CD14-positive monocyte (primary cell): Measurements from ENCODE around the gene BLOC1S2. TPM values are rescaled to one million over a fixed set of nuclear protein-coding genes. Genes with fewer than 3 reads are reported as not detected.

ENCODE experiments used
- DNase-seq, 3 donors: peaks; one replicate each; pipeline ENCODE4 v3.0.0-alpha.2; 2011 to 2022
- H2AFZ ChIP-seq: 2 replicates; pipeline ENCODE4 v1.6.0; 2012; ENCODE audit warnings: mild to moderate bottlenecking, low read depth, low read length, inconsistent platforms; ENCODE audit not compliant: insufficient read depth, poor library complexity, severe bottlenecking
- H3K27ac ChIP-seq, 2 donors: 1 replicate in 1 of 2; 2 replicates in 1 of 2; pipeline ENCODE4 v1.5.1; 2012 to 2013; ENCODE audit warnings: low read length in 2 of 2, control low read depth in 1 of 2, inconsistent platforms in 1 of 2, low read depth in 1 of 2, mild to moderate bottlenecking in 1 of 2
- H3K27me3 ChIP-seq, 2 donors: one replicate each; pipeline versions ENCODE4 v1.6.0 to v1.6.1; 2011 to 2013; ENCODE audit warnings: low read length in 2 of 2; ENCODE audit not compliant: control insufficient read depth in 2 of 2, insufficient read depth in 2 of 2
- H3K36me3 ChIP-seq, 2 donors: replicated peaks in 1 of 2; 1 replicate in 1 of 2; 2 replicates in 1 of 2; pipeline versions ENCODE4 v1.5.1 to v1.6.1; 2012 to 2013; ENCODE audit warnings: low read length in 2 of 2, control low read depth in 1 of 2, inconsistent platforms in 1 of 2, mild to moderate bottlenecking in 1 of 2; ENCODE audit not compliant: insufficient read depth in 2 of 2, control insufficient read depth in 1 of 2
- H3K4me1 ChIP-seq, 2 donors: 1 replicate in 1 of 2; 2 replicates in 1 of 2; pipeline versions ENCODE4 v1.5.1 to v1.6.1; 2012 to 2013; ENCODE audit warnings: low read length in 2 of 2, control low read depth in 1 of 2, inconsistent platforms in 1 of 2, mild to moderate bottlenecking in 1 of 2, moderate library complexity in 1 of 2; ENCODE audit not compliant: insufficient read depth in 2 of 2, control insufficient read depth in 1 of 2
- H3K4me2 ChIP-seq: replicated peaks from 2 replicates; pipeline ENCODE3; 2012; ENCODE audit warnings: low read length, moderate library complexity, mild to moderate bottlenecking; ENCODE audit not compliant: poor library complexity, severe bottlenecking; ENCODE audit errors: extremely low read depth
- H3K4me3 ChIP-seq, 3 experiments: fragments of 200-600 bp in 1 of 3; sonication (generic) in 1 of 3; replicated peaks in 1 of 3; 1 replicate in 2 of 3; 2 replicates in 1 of 3; pipeline ENCODE4 v1.5.1; 2011 to 2013; ENCODE audit warnings: low read length in 3 of 3, mild to moderate bottlenecking in 3 of 3, control low read depth in 2 of 3, low read depth in 2 of 3, inconsistent platforms in 1 of 3, moderate library complexity in 1 of 3
- H3K79me2 ChIP-seq: 2 replicates; pipeline ENCODE4 v1.6.0; 2012; ENCODE audit warnings: mild to moderate bottlenecking, control low read depth, inconsistent platforms, low read length, moderate library complexity; ENCODE audit not compliant: insufficient read depth
- H3K9ac ChIP-seq: 2 replicates; pipeline ENCODE4 v1.6.0; 2017; ENCODE audit warnings: low read length, mild to moderate bottlenecking; ENCODE audit not compliant: insufficient read depth, poor library complexity, severe bottlenecking
- H3K9me3 ChIP-seq, 2 donors: replicated peaks in 1 of 2; 1 replicate in 1 of 2; 2 replicates in 1 of 2; pipeline versions ENCODE4 v1.5.1 to v1.6.1; 2012 to 2013; ENCODE audit warnings: low read length in 2 of 2, control low read depth in 1 of 2; ENCODE audit not compliant: control insufficient read depth in 1 of 2, insufficient read depth in 1 of 2
- H4K20me1 ChIP-seq: 2 replicates; pipeline ENCODE4 v1.6.0; 2012; ENCODE audit warnings: mild to moderate bottlenecking, low read length, control low read depth, moderate library complexity; ENCODE audit not compliant: insufficient read depth
- H3K27ac Mint-ChIP-seq, 7 donors: one replicate each; pipeline ENCODE4 v1.8.0; 2020; ENCODE audit warnings: mild to moderate bottlenecking in 7 of 7, mixed read lengths in 7 of 7, moderate library complexity in 6 of 7, inconsistent platforms in 2 of 7
- H3K27me3 Mint-ChIP-seq, 3 donors: one replicate each; pipeline ENCODE4 v1.8.0; 2021 to 2022; ENCODE audit warnings: low read depth in 3 of 3, mild to moderate bottlenecking in 3 of 3, mixed read lengths in 3 of 3, moderate library complexity in 3 of 3, inconsistent platforms in 1 of 3
- H3K36me3 Mint-ChIP-seq, 2 donors: one replicate each; pipeline ENCODE4 v1.8.0; 2020; ENCODE audit warnings: mixed read lengths in 2 of 2, inconsistent platforms in 1 of 2, mild to moderate bottlenecking in 1 of 2
- H3K4me1 Mint-ChIP-seq: one replicate; pipeline ENCODE4 v1.8.0; 2020; ENCODE audit warnings: mild to moderate bottlenecking, mixed read lengths
- H3K4me3 Mint-ChIP-seq, 2 donors: one replicate each; pipeline ENCODE4 v1.8.0; 2020; ENCODE audit warnings: mild to moderate bottlenecking in 2 of 2, mixed read lengths in 2 of 2, moderate library complexity in 1 of 2
- H3K9me3 Mint-ChIP-seq, 7 donors: one replicate each; pipeline ENCODE4 v1.8.0; 2020 to 2022; ENCODE audit warnings: mixed read lengths in 7 of 7, mild to moderate bottlenecking in 6 of 7, moderate library complexity in 6 of 7, inconsistent platforms in 2 of 7
- WGBS: methylation state at CpG from one replicate; pipeline ENCODE4 v1.1.5; 2013; ENCODE audit warnings: missing lambda C conversion rate; ENCODE audit not compliant: insufficient coverage; 5-methylcytosine and 5-hydroxymethylcytosine counted together
- intact Hi-C, 2 donors: fragments of 100-400 bp; cut with micrococcal nuclease; formaldehyde crosslinking; loops; one replicate each; pipeline versions ENCODE4 v1.15.0 to v1.15.1; 2023
- polyA plus RNA-seq, 3 donors: library from polyadenylated mRNA; depleted of rRNA in 1 of 3; unstranded in 2 of 3; stranded (reverse) in 1 of 3; fragments of 300-500 nt in 2 of 3; fragments of >200 nt in 1 of 3; fragmentation: Illumina TruSeq in 2 of 3; gene quantifications; 1 replicate in 2 of 3; 2 replicates in 1 of 3; pipeline ENCODE4 v1.2.3, GENCODE V29; 2012 to 2021
- TF ChIP-seq, protein P1 (sequence below): fragments of 200-600 bp; IDR thresholded peaks from one replicate; pipeline ENCODE4 v1.8.0; 2022; ENCODE audit warnings: antibody characterized with exemption, mild to moderate bottlenecking

The BLOC1S2 gene
- polyA plus RNA-seq, 3 donors = 37.9 to 142 (median 111) TPM

DNA sequence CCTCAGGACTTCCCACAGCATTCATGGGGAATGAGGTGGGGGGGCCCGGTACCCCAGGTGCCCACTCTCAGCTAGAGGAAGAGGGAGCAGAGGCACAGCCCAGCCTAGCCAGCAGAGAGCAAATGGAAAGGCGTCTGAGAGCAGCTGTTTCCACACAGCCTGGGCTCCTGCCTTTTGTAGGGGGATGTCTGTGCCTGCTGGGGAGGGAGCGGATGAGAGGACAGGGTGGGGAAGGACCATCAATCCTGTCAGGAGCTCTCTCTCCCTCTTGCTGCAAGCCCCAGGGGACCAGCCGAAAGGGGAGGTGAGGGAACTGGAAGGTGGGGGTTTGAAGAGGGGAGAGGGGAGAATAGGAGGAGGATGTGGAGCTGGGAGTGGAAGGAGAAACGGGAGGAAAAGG, 43.6 kb upstream of the BLOC1S2 start, which contains the start of gene PKD2L1:
Gene PKD2L1, minus strand, starts transcription at position 150 of the 400 bp plus-strand sequence. Its CDS starts 125 bp downstream, at position 25.
- peaks cover 13 to 15% (median 13%) of the 10 kb centered on the region in 3 donors for H3K27me3 Mint-ChIP-seq
- no peaks in the 10 kb centered on the region for H4K20me1 ChIP-seq

GRCh38 chr10:100328198-100328597, 41.7 kb upstream of the BLOC1S2 start:
- H3K27ac Mint-ChIP-seq = peak overlapping the region in 2 of 7 donors; percentile 72 to 73

More for the DNA sequence above, 43.6 kb upstream of the BLOC1S2 start, which contains the start of gene PKD2L1:
- no peaks in the 10 kb centered on the region for H3K79me2 ChIP-seq
- H3K27ac ChIP-seq = no peak within 1 kb of the TSS
- Mint-ChIP-seq H3K36me3 (no peaks in the 10 kb centered on the region), H3K4me3 (no peak within 1 kb of the TSS), H3K9me3 (peaks cover 0 to 2% (median 0%) of the 10 kb centered on the region in 7 donors), H3K27ac (no peak within 1 kb of the TSS), H3K4me1 (peaks cover 23% of the 10 kb centered on the region)
- TF ChIP-seq, protein P1, sequence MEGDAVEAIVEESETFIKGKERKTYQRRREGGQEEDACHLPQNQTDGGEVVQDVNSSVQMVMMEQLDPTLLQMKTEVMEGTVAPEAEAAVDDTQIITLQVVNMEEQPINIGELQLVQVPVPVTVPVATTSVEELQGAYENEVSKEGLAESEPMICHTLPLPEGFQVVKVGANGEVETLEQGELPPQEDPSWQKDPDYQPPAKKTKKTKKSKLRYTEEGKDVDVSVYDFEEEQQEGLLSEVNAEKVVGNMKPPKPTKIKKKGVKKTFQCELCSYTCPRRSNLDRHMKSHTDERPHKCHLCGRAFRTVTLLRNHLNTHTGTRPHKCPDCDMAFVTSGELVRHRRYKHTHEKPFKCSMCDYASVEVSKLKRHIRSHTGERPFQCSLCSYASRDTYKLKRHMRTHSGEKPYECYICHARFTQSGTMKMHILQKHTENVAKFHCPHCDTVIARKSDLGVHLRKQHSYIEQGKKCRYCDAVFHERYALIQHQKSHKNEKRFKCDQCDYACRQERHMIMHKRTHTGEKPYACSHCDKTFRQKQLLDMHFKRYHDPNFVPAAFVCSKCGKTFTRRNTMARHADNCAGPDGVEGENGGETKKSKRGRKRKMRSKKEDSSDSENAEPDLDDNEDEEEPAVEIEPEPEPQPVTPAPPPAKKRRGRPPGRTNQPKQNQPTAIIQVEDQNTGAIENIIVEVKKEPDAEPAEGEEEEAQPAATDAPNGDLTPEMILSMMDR = no peak
- H3K4me3 ChIP-seq = no peak within 1 kb of the TSS
- H2AFZ ChIP-seq = no peak within 1 kb of the TSS
- intact Hi-C loops = loop anchor here in 1 of 2 donors (5.0 kb wide), 1 partner anchor 33 kb away; no protein-coding TSS in a partner anchor
- WGBS = 86% methylated on average over 5 of the region's 5 CpGs
- no peaks in the 10 kb centered on the region for H3K36me3 ChIP-seq
- H3K9ac ChIP-seq = no peak within 1 kb of the TSS
- no peaks in the 10 kb centered on the region for H3K9me3 ChIP-seq
- peaks cover 16 to 18% of the 10 kb centered on the region in 2 donors for H3K4me1 ChIP-seq
- H3K27me3 ChIP-seq = no peaks in the 10 kb centered on the region
- H3K4me2 ChIP-seq = no peak within 1 kb of the TSS
- DNase-seq = no peak

More at GRCh38 chr10:100328198-100328597, 41.7 kb upstream of the BLOC1S2 start:
- Histone ChIP-seq H3K36me3 (no peaks in the 10 kb centered on the region), H3K9ac (no peak overlapping the region), H3K4me1 (peaks cover 16 to 18% of the 10 kb centered on the region in 2 donors), H3K4me3 (no peak overlapping the region), H3K27me3 (no peaks in the 10 kb centered on the region), H2AFZ (no peak overlapping the region), H4K20me1 (no peaks in the 10 kb centered on the region), H3K4me2 (no peak overlapping the region), H3K79me2 (no peaks in the 10 kb centered on the region), H3K27ac (no peak overlapping the region), H3K9me3 (no peaks in the 10 kb centered on the region)
- Mint-ChIP-seq H3K4me1 (peaks cover 22% of the 10 kb centered on the region), H3K4me3 (no peak overlapping the region), H3K9me3 (peaks cover 0 to 1% (median 0%) of the 10 kb centered on the region in 7 donors), H3K27me3 (peaks cover 4 to 12% (median 11%) of the 10 kb centered on the region in 3 donors), H3K36me3 (no peaks in the 10 kb centered on the region)
- no peak for DNase-seq
- WGBS = 50% methylated on average over 2 of the region's 5 CpGs
- TF ChIP-seq, protein P1 = no peak
- intact Hi-C loops = no loop called here
